K562 (cell line): ENCODE results near the gene AKR1C3. TPM values are rescaled to one million over a fixed set of nuclear protein-coding genes. Genes with fewer than 3 reads are reported as not detected.
A peak's percentile ranks its signal among the peaks of the same experiment; 100 is the strongest.

Source experiments
- EP300 ChIP-seq: IDR thresholded peaks from 2 replicates; pipeline ENCODE4 v1.6.1; 2012; ENCODE audit warnings: low read length, improper control_type of control experiment
- HES1 ChIP-seq: fragments of 450-650 bp; IDR thresholded peaks from 2 replicates; pipeline ENCODE4 v1.6.1; 2016; ENCODE audit warnings: low read depth, mild to moderate bottlenecking, moderate library complexity
- HOMEZ ChIP-seq: fragments of 250-450 bp; sonication (Bioruptor Pico); IDR thresholded peaks from 2 replicates; pipeline ENCODE4 v1.4.0; 2020; ENCODE audit warnings: mild to moderate bottlenecking, moderate library complexity
- PCBP1 ChIP-seq: fragments of 200-400 bp; formaldehyde crosslinking; IDR thresholded peaks from 2 replicates; pipeline ENCODE4 v1.6.1; 2018; ENCODE audit warnings: mild to moderate bottlenecking, low read depth, low read length; ENCODE audit not compliant: poor library complexity, severe bottlenecking
- RFX1 ChIP-seq: fragments of 450-650 bp; IDR thresholded peaks from 2 replicates; pipeline ENCODE4 v1.6.1; 2016; ENCODE audit warnings: mild to moderate bottlenecking, moderate library complexity
- RFX5 ChIP-seq: IDR thresholded peaks from 2 replicates; pipeline ENCODE4 v1.6.1; 2011; ENCODE audit warnings: low read depth, mild to moderate bottlenecking, improper control_type of control experiment, low read length
- SAFB2 ChIP-seq: fragments of 200-400 bp; formaldehyde crosslinking; IDR thresholded peaks from 2 replicates; pipeline ENCODE4 v1.6.1; 2018; ENCODE audit warnings: borderline replicate concordance, low read length, low read depth, moderate library complexity; ENCODE audit not compliant: severe bottlenecking
- SMARCB1 ChIP-seq: IDR thresholded peaks from 2 replicates; pipeline ENCODE4 v1.6.1; 2011; ENCODE audit warnings: improper control_type of control experiment, low read depth; ENCODE audit not compliant: insufficient read length
- SP2 ChIP-seq: IDR thresholded peaks from 2 replicates; pipeline ENCODE4 v1.6.1; 2011; ENCODE audit warnings: mild to moderate bottlenecking, low read depth, low read length, moderate library complexity; ENCODE audit not compliant: poor library complexity, severe bottlenecking; ENCODE audit errors: extremely low read depth
- ZBTB43 ChIP-seq: sonication (generic); formaldehyde crosslinking; IDR thresholded peaks from 2 replicates; pipeline ENCODE4 v1.8.0; 2023; ENCODE audit warnings: mild to moderate bottlenecking, missing genetic modification reagents
- ZFP30 ChIP-seq: fragments of 250-450 bp; sonication (Bioruptor Pico); IDR thresholded peaks from 2 replicates; pipeline ENCODE4 v1.8.0; 2022; ENCODE audit warnings: moderate library complexity, mild to moderate bottlenecking, inconsistent platforms, borderline replicate concordance
- ZNF354B ChIP-seq: fragments of 250-450 bp; sonication (Bioruptor Pico); IDR thresholded peaks from 2 replicates; pipeline ENCODE4 v1.4.0; 2020
- polyA plus RNA-seq, 8 experiments: library from polyadenylated mRNA; depleted of rRNA in 4 of 8; stranded (reverse) in 5 of 8; unstranded in 3 of 8; fragments of >200 nt; fragmentation: Nextera tagmentation in 2 of 8; fragmentation: Illumina TruSeq in 1 of 8; extraction: Ambion mirVana in 2 of 8; extraction: Trizol in 1 of 8; gene quantifications; 2 replicates each; pipeline versions ENCODE4 v1.2.1 to v1.2.3, GENCODE V29; 2011 to 2014; ENCODE audit warnings: inconsistent platforms in 1 of 8, missing spikeins in 1 of 8
- total RNA-seq, 7 experiments: library from RNA; depleted of rRNA in 6 of 7; stranded (reverse); fragments of >200 nt in 6 of 7; fragmentation: Illumina TruSeq in 2 of 7; extraction: Trizol in 2 of 7; gene quantifications; 2 replicates each; pipeline versions ENCODE4 v1.2.1 to v1.2.3, GENCODE V29; 2011 to 2021; ENCODE audit warnings: low replicate concordance in 1 of 7
- TF ChIP-seq, protein P1 (sequence below): sonication (generic); formaldehyde crosslinking; IDR thresholded peaks from 2 replicates; pipeline ENCODE4 v1.8.0; 2022; ENCODE audit warnings: mild to moderate bottlenecking, low read depth, missing genetic modification reagents
- TF ChIP-seq, protein P2 (sequence below): fragments of 250-450 bp; sonication (Bioruptor Pico); IDR thresholded peaks from 2 replicates; pipeline ENCODE4 v1.5.1; 2021; ENCODE audit warnings: mild to moderate bottlenecking
- TF ChIP-seq, protein P3 (sequence below): fragments of 150-350 bp; IDR thresholded peaks from 2 replicates; pipeline ENCODE4 v1.6.1; 2014; ENCODE audit warnings: low read depth, mild to moderate bottlenecking, low read length, borderline replicate concordance
- TF ChIP-seq, protein P4 (sequence below): sonication (generic); formaldehyde crosslinking; IDR thresholded peaks from 2 replicates; pipeline ENCODE4 v1.8.1; 2023; ENCODE audit warnings: mild to moderate bottlenecking, missing genetic modification reagents

Gene AKR1C3
- total and polyA plus RNA-seq, 9 of the 15 experiments (the other 6 are each of a cell fraction or from before 2014, with no cell fraction given): 4.6 to 20.4 (median 10.1) TPM

GRCh38 chr10:5136468-5137087 is 42.4 kb downstream of the AKR1C3 start (continued):
- TF ChIP-seq HOMEZ (CRISPR knock-in tag) (no peak), HES1 (no peak), EP300 (no peak), ZBTB43 (CRISPR knock-in tag) (no peak), PCBP1 (no peak), SMARCB1 (no peak), ZFP30 (CRISPR knock-in tag) (no peak), SP2 (no peak), RFX5 (no peak), RFX1 (no peak), ZNF354B (CRISPR knock-in tag) (peak; percentile 96), SAFB2 (no peak)
- TF ChIP-seq, protein P1, sequence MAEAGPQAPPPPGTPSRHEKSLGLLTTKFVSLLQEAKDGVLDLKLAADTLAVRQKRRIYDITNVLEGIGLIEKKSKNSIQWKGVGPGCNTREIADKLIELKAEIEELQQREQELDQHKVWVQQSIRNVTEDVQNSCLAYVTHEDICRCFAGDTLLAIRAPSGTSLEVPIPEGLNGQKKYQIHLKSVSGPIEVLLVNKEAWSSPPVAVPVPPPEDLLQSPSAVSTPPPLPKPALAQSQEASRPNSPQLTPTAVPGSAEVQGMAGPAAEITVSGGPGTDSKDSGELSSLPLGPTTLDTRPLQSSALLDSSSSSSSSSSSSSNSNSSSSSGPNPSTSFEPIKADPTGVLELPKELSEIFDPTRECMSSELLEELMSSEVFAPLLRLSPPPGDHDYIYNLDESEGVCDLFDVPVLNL (CRISPR knock-in tag): no peak
- TF ChIP-seq, protein P2, sequence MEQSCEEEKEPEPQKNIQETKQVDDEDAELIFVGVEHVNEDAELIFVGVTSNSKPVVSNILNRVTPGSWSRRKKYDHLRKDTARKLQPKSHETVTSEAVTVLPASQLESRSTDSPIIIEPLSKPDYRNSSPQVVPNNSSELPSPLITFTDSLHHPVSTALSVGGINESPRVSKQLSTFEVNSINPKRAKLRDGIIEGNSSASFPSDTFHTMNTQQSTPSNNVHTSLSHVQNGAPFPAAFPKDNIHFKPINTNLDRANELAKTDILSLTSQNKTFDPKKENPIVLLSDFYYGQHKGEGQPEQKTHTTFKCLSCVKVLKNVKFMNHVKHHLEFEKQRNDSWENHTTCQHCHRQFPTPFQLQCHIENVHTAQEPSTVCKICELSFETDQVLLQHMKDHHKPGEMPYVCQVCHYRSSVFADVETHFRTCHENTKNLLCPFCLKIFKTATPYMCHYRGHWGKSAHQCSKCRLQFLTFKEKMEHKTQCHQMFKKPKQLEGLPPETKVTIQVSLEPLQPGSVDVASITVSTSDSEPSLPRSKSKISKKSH: no peak
- TF ChIP-seq, protein P3, sequence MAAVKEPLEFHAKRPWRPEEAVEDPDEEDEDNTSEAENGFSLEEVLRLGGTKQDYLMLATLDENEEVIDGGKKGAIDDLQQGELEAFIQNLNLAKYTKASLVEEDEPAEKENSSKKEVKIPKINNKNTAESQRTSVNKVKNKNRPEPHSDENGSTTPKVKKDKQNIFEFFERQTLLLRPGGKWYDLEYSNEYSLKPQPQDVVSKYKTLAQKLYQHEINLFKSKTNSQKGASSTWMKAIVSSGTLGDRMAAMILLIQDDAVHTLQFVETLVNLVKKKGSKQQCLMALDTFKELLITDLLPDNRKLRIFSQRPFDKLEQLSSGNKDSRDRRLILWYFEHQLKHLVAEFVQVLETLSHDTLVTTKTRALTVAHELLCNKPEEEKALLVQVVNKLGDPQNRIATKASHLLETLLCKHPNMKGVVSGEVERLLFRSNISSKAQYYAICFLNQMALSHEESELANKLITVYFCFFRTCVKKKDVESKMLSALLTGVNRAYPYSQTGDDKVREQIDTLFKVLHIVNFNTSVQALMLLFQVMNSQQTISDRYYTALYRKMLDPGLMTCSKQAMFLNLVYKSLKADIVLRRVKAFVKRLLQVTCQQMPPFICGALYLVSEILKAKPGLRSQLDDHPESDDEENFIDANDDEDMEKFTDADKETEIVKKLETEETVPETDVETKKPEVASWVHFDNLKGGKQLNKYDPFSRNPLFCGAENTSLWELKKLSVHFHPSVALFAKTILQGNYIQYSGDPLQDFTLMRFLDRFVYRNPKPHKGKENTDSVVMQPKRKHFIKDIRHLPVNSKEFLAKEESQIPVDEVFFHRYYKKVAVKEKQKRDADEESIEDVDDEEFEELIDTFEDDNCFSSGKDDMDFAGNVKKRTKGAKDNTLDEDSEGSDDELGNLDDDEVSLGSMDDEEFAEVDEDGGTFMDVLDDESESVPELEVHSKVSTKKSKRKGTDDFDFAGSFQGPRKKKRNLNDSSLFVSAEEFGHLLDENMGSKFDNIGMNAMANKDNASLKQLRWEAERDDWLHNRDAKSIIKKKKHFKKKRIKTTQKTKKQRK: no peak
- TF ChIP-seq, protein P4, sequence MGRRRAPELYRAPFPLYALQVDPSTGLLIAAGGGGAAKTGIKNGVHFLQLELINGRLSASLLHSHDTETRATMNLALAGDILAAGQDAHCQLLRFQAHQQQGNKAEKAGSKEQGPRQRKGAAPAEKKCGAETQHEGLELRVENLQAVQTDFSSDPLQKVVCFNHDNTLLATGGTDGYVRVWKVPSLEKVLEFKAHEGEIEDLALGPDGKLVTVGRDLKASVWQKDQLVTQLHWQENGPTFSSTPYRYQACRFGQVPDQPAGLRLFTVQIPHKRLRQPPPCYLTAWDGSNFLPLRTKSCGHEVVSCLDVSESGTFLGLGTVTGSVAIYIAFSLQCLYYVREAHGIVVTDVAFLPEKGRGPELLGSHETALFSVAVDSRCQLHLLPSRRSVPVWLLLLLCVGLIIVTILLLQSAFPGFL (CRISPR knock-in tag): no peak
